Left lobe of liver (tissue), 2 donors: ENCODE measurements around the gene OCA2. TPM values are rescaled to one million over a fixed set of nuclear protein-coding genes. Genes with fewer than 3 reads are reported as not detected.
A peak's percentile ranks its signal among the peaks of the same experiment; 100 is the strongest.

Experiments
- ATAC-seq: fragments of 200-7000 bp; cut with Tn5 transposase; one replicate; pipeline ENCODE4 v1.9.1; 2020; ENCODE audit warnings: mild to moderate bottlenecking, moderate library complexity
- DNase-seq: peaks from one replicate; pipeline ENCODE4 v3.0.0-alpha.2; 2020; ENCODE audit warnings: low spot score
- total RNA-seq: library from RNA; stranded (reverse); gene quantifications from one replicate; pipeline ENCODE4 v1.2.1, GENCODE V29; 2021
- donor health status: DM: no; HTN: no; CAD: no; lungs with moderate emphysema.
- donor health status: DM: no; HTN: yes; CAD: no.

Gene OCA2
- total RNA-seq, 1 donor from 2014 or later, result 0.10 TPM

- peak; percentile 95 for ATAC-seq
- DNase-seq, result peak; percentile 87
Observed at GRCh38 chr15:28082891-28083684, 16.0 kb downstream of the OCA2 start.

- DNase-seq, result no peak
- no peak for ATAC-seq
Observed at GRCh38 chr15:28081594-28081993, 17.5 kb downstream of the OCA2 start.

- ATAC-seq (no peak), DNase-seq (no peak)
Observed at GRCh38 chr15:28080386-28080785, 18.7 kb downstream of the OCA2 start.

GRCh38 chr15:28079313-28079969 lies 19.7 kb downstream of the OCA2 start:
- ATAC-seq (no peak), DNase-seq (no peak)

GRCh38 chr15:28078191-28078719 lies 20.9 kb downstream of the OCA2 start:
- no peak for DNase-seq

GRCh38 chr15:28075573-28075972 lies 23.5 kb downstream of the OCA2 start:
- no peak for DNase-seq
- ATAC-seq, result no peak

More at GRCh38 chr15:28078191-28078719, 20.9 kb downstream of the OCA2 start:
- no peak for ATAC-seq

- ATAC-seq, result no peak
Observed at GRCh38 chr15:28068930-28069329, 30.2 kb downstream of the OCA2 start.

GRCh38 chr15:28066231-28066630 lies 32.9 kb downstream of the OCA2 start:
- no peak for ATAC-seq
- DNase-seq, result no peak

More at GRCh38 chr15:28068930-28069329, 30.2 kb downstream of the OCA2 start:
- no peak for DNase-seq

- DNase-seq (no peak), ATAC-seq (no peak)
Observed at GRCh38 chr15:28060005-28060404, 39.1 kb downstream of the OCA2 start.

- DNase-seq, result no peak
Observed at GRCh38 chr15:28058082-28058481, 41.0 kb downstream of the OCA2 start.

GRCh38 chr15:28051955-28052633 lies 47.0 kb downstream of the OCA2 start:
- ATAC-seq (no peak), DNase-seq (no peak)

More at GRCh38 chr15:28058082-28058481, 41.0 kb downstream of the OCA2 start:
- ATAC-seq, result no peak

GRCh38 chr15:28049581-28049980 lies 49.5 kb downstream of the OCA2 start:
- ATAC-seq (peak; percentile 59), DNase-seq (no peak)

GRCh38 chr15:28047277-28047676 lies 51.8 kb downstream of the OCA2 start:
- DNase-seq, result no peak
- ATAC-seq, result no peak

- ATAC-seq, result no peak
- DNase-seq, result no peak
Observed at GRCh38 chr15:28044121-28044672, 54.9 kb downstream of the OCA2 start.

- DNase-seq (no peak), ATAC-seq (peak; percentile 64)
Observed at GRCh38 chr15:28043691-28044091, 55.4 kb downstream of the OCA2 start.

- DNase-seq (no peak), ATAC-seq (peak; percentile 88)
Observed at GRCh38 chr15:28037969-28038590, 61.0 kb downstream of the OCA2 start.

GRCh38 chr15:28033443-28033842 lies 65.7 kb downstream of the OCA2 start:
- ATAC-seq (peak; percentile 71), DNase-seq (no peak)

- ATAC-seq, result no peak
Observed at GRCh38 chr15:28030801-28031200, 68.3 kb downstream of the OCA2 start.

GRCh38 chr15:28027714-28028076 lies 71.4 kb downstream of the OCA2 start:
- no peak for DNase-seq
- no peak for ATAC-seq

More at GRCh38 chr15:28030801-28031200, 68.3 kb downstream of the OCA2 start:
- DNase-seq, result no peak
